OCI-LY1 (cell line): Measurements from ENCODE around the gene UBE2D3.

Experiments used
- CTCF ChIP-seq: fragments of 200-600 bp; sonication (generic), shearing (Covaris generic); IDR thresholded peaks from 2 replicates; pipeline ENCODE4 v1.5.1; 2017; ENCODE audit warnings: mild to moderate bottlenecking, antibody characterized with exemption, low read length, moderate library complexity, mixed read lengths
- EZH2 ChIP-seq: fragments of 200-600 bp; sonication (generic), shearing (Covaris generic); IDR thresholded peaks from 2 replicates; pipeline ENCODE4 v1.8.0; 2017; ENCODE audit warnings: borderline replicate concordance, mixed run types, mild to moderate bottlenecking, antibody characterized with exemption, low read length, moderate library complexity, mixed read lengths

- TF ChIP-seq CTCF, result peak; percentile 37; the same call in 1 of the 2 replicates
- TF ChIP-seq EZH2, result no peak
Measured at GRCh38 chr4:102826890-102827673, at the start of gene UBE2D3.
